HG03342 (cell line): ENCODE results near the gene TSPAN14.
A peak's percentile ranks its signal among the peaks of the same experiment; 100 is the strongest.

ENCODE experiments used
- ATAC-seq: cut with Tn5 transposase; IDR thresholded peaks from one replicate; pipeline ENCODE4 v1.9.1; 2021; ENCODE audit warnings: mild to moderate bottlenecking, moderate library complexity; ENCODE audit not compliant: unreplicated experiment

The TSPAN14 gene

GRCh38 chr10:80454513-80455460 is 677 bp downstream of the TSPAN14 start:
- peak; percentile 18 for ATAC-seq

- no peak for ATAC-seq
Observed at GRCh38 chr10:80455461-80456349, 1.6 kb downstream of the TSPAN14 start.

- no peak for ATAC-seq
Observed at GRCh38 chr10:80457554-80458262, 3.6 kb downstream of the TSPAN14 start.

GRCh38 chr10:80458263-80458625 is 4.1 kb downstream of the TSPAN14 start:
- ATAC-seq = no peak

GRCh38 chr10:80458638-80459037 is 4.5 kb downstream of the TSPAN14 start:
- no peak for ATAC-seq

- peak; percentile 40 for ATAC-seq
Observed at GRCh38 chr10:80459047-80459865, 5.1 kb downstream of the TSPAN14 start.

- ATAC-seq = no peak
Observed at GRCh38 chr10:80460399-80461207, 6.5 kb downstream of the TSPAN14 start.

- no peak for ATAC-seq
Observed at GRCh38 chr10:80461208-80462183, 7.4 kb downstream of the TSPAN14 start.

- no peak for ATAC-seq
Observed at GRCh38 chr10:80462299-80462980, 8.3 kb downstream of the TSPAN14 start.

GRCh38 chr10:80462981-80463741 is 9.1 kb downstream of the TSPAN14 start:
- ATAC-seq = no peak

GRCh38 chr10:80463868-80464267 is 9.8 kb downstream of the TSPAN14 start:
- no peak for ATAC-seq

GRCh38 chr10:80464557-80465450 is 10.7 kb downstream of the TSPAN14 start:
- ATAC-seq = no peak

GRCh38 chr10:80465451-80465835 is 11.3 kb downstream of the TSPAN14 start:
- ATAC-seq = no peak

- no peak for ATAC-seq
Observed at GRCh38 chr10:80465839-80466590, 11.9 kb downstream of the TSPAN14 start.

GRCh38 chr10:80466724-80467326 is 12.7 kb downstream of the TSPAN14 start:
- no peak for ATAC-seq
